ENCODE measurements around the gene RNF144A. TPM values are rescaled to one million over a fixed set of nuclear protein-coding genes. Genes with fewer than 3 reads are reported as not detected.
"Not testable (repeated sequence)": the region's sequence is repeated elsewhere in the genome, so short reads cannot be mapped to it uniquely, and the experiment has no call there.

Gene RNF144A
- total RNA-seq, 1 donor from 2014 or later: 11.3 TPM

GRCh38 chr2:6970976-6971480, 53.8 kb downstream of the RNF144A start:
- DNase-seq (ENCODE audit: low read depth in 2 of 2): no peak

DNA sequence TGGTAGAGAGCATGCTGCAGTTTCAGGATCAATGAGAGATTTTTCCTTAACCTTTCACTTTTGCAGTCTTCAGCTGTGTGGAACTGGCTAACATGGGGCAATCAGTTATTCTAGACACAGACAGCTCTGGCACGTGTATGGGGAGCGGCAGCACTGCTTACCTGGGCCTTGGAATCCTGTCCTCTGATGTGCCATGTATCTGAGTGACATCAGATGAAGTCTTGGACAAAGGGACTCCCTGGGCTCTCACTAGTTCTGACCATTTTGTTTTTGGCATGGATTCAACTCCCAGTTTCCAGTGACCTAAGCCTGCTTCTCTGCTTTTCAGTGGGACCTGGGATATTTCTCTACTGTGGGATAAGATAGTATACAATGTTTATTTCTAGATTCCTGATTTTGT, 54.3 kb downstream of the RNF144A start:
- DNase-seq (ENCODE audit: low read depth in 2 of 2): no peak

DNA sequence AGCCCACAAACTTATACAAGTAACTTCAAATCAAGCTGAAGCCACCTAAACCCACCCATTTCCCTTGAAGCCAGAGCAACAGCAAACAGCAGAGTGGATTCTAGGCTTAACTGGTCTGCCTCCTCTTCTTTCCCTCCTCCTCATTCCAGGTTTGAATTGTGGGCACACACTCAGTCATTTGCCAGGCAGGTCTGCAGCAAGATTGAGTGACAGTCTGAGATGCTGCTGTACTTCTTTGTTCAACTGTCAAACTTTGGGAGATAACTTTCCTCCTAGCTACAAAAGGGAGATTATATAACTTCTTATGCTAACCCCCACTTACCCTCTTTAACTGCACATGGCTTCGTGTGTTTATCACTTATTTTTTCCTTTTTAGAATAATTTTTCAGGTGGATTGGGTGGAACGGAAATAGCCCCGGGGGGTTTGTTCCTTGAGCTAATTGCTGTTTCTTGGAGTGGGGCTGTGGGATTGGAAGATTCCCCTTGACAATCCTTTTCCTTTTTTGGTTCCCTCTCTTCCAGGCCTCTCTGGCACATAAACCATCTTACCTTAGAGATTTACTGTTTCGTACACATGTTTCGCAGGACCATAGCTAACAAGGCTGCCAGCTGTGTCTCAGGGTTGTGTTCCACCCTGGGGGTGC, 55.0 kb downstream of the RNF144A start:
- no peak for DNase-seq (ENCODE audit: low read depth in 2 of 2)

DNA sequence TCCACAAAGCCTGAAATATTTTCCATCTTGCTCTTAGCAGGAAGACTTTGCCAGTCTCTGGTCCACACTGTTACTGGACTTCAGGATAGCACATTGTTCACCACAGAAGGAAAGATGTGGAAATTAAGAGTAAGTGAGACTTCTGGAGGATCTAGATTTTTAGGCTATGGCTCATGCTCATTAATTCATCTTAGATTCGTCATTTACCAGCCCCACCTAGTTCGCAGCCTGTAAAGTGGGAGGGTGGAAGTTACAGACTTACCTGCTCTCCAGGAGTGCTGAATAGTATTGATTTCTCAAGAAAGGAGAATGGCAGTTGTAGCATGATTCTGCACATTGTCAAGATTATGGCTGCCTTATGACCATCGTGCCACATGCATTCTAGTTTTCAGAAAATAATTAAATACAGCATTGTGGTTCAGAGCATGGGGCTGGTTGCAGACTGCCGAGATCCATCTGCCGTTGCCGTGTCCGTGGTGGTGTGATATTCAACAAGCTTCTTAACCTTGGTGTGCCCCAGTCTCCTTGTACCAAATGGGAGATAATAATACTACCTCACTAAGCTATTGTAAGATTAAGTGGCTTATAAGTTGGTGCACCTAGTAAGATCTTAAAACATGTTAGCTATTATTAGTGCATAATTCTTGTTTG, 56.8 kb downstream of the RNF144A start:
- DNase-seq (ENCODE audit: low read depth in 2 of 2): no peak

DNA sequence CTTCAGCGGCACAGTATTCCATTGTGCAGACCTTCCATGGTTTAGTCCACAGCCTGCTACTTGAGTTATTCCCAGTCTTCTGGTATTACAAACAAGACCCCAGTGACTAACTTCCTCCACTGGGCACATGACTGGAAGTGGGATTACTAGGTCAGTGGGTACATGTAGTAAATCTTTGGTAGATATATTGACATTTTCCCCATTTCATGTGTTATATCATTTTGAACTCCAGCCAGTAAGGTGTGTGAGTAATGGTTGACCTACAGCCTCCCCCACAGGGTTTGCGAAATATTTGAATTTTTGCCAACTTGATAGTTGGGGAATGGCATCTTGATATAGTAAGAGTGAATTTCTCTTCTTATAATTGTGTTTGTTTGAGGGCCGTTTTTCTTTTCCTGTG, 58.8 kb downstream of the RNF144A start:
- DNase-seq (ENCODE audit: low read depth in 2 of 2): peak; percentile 54 to 57

- peak; percentile 21 to 51 for DNase-seq (ENCODE audit: low read depth in 2 of 2)
These were observed 60.0 kb downstream of the RNF144A start for GRCh38 chr2:6977113-6977741.

- no peak for DNase-seq (ENCODE audit: low read depth in 2 of 2)
These were observed 60.6 kb downstream of the RNF144A start for GRCh38 chr2:6977786-6978185.

DNA sequence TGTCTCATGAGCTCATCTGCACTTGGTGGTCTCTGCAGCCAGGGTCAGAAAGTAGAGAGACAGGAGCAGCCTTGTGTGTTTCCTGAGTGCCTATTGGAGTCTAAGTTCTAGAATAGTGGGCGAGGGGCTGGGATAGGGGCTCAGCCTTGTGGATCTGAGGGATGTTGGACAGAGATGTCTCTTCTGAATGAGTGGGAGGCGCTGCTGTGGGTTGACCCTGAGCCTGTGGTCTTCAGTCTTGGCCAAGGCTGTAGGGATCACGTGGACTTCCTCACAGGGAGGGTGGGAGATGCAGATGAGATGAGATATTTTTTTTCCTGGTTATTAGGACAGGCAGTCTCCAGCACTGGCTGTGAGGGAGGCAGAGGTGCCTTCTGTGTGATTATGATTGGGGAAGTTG, 61.8 kb downstream of the RNF144A start:
- DNase-seq (ENCODE audit: low read depth in 2 of 2): no peak

DNA sequence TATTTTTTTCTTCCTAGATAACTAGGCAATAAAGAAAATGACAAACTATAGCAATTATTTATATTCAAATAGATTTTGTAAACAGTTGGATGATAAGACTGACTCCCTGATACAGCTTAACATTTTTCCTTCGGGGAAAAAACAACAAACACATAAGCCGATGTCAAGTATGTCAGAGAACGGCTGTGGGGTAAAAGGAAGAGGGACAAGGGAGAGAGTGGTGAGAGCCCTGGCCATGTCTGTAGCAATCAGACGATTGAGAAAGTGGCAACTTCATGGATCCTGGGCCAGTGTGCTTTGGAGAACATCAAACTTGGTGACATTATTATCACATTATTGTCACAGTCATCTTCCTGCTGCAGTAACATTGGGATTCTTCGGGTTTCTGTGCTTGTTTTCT, 65.2 kb downstream of the RNF144A start:
- DNase-seq (ENCODE audit: low read depth in 2 of 2): no peak

DNA sequence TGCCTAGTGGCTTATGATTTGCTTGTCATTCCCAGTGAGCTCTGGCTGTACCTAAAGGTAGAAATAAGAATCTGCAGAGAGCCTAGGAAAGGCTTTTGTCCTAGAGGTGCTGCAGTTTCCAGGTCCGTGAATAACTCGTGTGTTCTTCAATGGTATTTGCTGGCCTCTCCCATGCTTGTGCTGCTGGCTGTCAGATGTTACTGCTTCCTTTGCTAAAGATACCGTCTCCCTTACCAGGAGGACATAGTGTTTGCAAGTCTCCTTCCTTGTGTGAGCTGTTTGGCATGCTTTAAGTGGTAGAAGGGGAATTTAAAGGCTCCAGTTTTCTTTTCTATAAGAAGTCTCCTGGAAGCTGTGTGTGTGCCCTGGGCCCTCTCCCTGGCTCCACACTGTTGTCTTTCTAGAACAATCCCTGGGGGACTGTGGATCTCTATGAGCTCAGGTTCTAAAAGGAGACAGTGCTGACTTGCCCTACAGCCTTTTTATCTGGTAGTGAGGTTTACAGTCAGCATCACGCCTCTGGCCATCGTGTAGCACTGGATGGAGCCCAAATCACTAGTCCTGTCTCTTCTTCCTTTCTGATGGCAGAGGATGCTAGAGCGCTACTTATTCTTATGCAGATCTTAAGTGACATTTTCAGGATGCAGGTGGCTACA, 65.8 kb downstream of the RNF144A start:
- peak in 1 of 2 donors; percentile 5 for DNase-seq (ENCODE audit: low read depth in 2 of 2)

- DNase-seq (ENCODE audit: low read depth in 2 of 2): peak in 1 of 2 donors; percentile 13
These were observed 69.2 kb downstream of the RNF144A start for GRCh38 chr2:6986301-6986911.

GRCh38 chr2:6986912-6987361, 69.7 kb downstream of the RNF144A start:
- peak in 1 of 2 donors; percentile 20 for DNase-seq (ENCODE audit: low read depth in 2 of 2)

- DNase-seq (ENCODE audit: low read depth in 2 of 2): no peak
These were observed 73.7 kb downstream of the RNF144A start for GRCh38 chr2:6990871-6991270.

GRCh38 chr2:6992794-6993228, 75.6 kb downstream of the RNF144A start:
- no peak for DNase-seq (ENCODE audit: low read depth in 2 of 2)

DNA sequence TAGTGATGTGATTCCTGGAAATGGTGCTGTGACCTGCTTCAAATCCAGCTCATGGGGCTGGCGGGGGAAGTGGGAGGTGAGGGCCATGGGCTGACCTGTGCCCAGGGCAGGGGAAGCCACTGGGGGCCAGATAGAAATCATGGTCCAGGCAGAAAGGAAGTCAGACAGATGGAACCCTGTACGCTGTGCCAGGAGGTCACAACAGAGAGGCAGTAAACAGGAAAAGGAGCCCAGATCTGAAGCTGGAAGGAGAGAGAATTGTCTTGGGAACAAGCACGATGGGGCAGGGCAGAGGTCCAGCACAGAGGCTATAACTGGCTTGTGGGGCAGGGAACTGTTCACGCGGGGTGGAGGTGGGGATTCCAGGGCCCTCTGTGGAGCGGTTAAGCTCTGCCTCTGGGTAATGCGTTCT, 76.0 kb downstream of the RNF144A start:
- DNase-seq (ENCODE audit: low read depth in 2 of 2): peak; percentile 48 to 67

GRCh38 chr2:6993936-6994335, 76.7 kb downstream of the RNF144A start:
- DNase-seq (ENCODE audit: low read depth in 2 of 2): no peak

DNA sequence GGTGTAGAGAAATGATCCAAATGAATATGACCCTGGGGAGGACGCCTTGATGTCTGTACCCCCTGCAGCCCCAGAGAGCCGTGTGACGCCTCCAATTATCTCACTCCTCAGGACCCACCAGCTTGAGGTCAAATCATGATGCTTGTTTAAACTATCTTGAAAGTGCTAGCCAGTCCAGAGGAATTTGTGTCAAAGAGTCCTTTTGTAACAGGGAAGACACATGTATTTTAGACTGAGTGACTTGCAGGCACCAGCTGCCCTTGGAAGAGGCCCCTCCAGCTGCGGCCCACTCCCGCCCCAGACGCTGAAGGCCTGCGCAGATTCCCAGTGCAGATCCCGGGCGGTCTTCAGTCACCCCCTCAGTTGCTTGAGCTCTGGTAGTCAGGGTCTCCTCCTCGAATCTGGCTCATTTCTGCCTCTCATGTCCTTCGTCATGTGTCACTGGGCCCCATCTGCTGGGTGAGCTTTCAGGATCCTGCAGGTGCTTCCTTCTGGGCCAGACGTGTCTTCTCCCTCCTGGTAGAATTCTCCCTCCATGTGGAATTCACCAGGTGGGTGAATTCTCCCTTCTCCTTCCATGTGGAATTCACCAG, 77.4 kb downstream of the RNF144A start:
- no peak for DNase-seq (ENCODE audit: low read depth in 2 of 2)

DNA sequence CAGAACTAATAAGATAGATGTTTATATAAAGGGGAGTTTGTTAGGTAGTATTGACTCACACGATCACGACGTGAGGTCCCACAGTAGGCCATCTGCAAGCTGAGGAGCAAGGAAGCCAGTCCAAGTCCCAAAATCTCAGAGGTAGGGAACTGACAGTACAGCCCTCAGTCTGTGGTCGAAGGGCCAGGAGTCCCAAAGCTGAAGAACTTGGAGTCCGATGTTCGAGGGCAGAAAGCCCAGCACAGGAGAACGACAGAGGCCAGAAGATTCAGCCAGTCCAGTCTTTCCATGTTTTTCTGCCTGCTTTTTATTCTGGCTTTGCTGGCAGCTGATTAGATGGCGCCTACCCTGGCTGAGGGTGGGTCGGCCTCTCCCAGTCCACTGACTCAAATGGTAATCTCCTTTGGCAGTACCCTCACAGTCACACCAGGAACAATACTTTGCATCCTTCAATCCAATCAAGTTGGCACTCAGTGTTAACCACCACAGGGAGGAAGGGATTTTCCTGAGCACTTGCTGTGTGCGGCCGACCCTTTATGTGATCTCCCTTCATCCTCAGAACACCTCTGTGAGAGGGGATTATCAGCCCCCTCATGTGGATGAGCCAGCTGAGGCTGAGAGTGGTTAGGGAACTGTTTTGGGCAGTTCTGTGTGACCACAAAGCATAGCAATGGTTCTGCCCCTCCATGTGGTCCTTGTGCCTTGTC, 78.3 kb downstream of the RNF144A start:
- DNase-seq (ENCODE audit: low read depth in 2 of 2): no peak

DNA sequence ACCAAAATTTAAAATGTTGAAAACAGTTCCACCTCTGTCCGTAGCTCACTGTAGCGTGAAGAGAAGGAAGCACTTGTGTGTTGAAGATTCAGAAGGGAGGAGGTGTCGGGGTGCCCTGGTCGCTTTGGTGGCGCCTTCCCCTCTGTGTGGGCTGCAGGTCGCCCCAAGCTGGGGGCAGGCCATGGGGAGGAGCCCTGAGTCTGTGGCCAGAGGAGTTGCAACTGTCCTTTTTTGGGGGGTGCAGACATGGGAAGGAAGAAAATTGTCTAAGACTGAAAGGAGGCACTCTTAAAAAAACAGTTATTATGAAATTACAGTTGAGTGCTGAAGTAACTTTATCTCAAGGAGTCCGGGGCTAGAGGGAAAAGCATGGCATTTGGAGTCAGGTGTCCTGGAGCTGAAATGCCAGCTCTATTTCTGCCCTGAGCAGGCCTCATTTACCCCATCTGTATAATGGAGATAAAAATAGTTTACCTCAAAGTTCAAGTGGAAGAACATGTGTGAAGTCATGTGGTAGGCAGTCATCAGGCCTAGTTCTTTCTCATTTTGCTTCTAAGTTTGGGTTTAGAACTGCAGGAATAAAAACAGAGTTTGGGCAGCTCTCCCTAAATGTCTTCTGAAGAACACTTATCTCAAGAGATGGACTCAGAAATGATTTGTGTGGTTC, 82.1 kb downstream of the RNF144A start:
- no peak for DNase-seq (ENCODE audit: low read depth in 2 of 2)

DNA sequence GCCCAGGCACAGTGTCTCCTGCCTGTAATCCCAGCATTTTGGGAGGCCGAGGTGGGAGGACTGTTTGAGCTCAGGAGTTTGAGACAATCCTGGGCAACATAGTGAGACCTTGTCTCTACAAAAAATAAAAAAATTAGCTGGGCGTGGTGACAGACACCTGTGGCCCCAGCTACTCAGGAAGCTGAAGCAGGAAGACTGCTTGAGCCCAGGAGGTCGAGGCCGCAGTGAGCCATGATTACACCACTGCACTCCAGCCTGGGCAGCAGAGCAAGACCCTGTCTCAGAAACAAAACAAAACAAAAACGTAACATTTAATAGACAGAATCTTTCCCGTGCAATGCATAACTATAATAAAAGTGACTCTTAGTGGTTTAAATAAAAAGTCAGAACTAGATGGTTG, 84.2 kb downstream of the RNF144A start:
- not testable (repeated sequence) for DNase-seq (ENCODE audit: low read depth in 2 of 2)
